K562 (cell line): Measurements from ENCODE around the gene ZACN. TPM values are rescaled to one million over a fixed set of nuclear protein-coding genes. Genes with fewer than 3 reads are reported as not detected.
A peak's percentile ranks its signal among the peaks of the same experiment; 100 is the strongest.

Experiments
- BMI1 ChIP-seq: fragments of 150-350 bp; IDR thresholded peaks from 2 replicates; pipeline ENCODE4 v1.6.1; 2014; ENCODE audit warnings: low read length
- E2F3 ChIP-seq: fragments of 250-450 bp; sonication (Bioruptor Pico); IDR thresholded peaks from 2 replicates; pipeline ENCODE4 v1.4.0; 2020; ENCODE audit warnings: mild to moderate bottlenecking
- ESRRB ChIP-seq: fragments of 250-450 bp; sonication (Bioruptor Pico); IDR thresholded peaks from 2 replicates; pipeline ENCODE4 v1.5.0; 2020; ENCODE audit warnings: mild to moderate bottlenecking, moderate library complexity, borderline replicate concordance
- GABPB2 ChIP-seq: fragments of 250-450 bp; sonication (Bioruptor Pico); conservative IDR thresholded peaks from 2 replicates; pipeline ENCODE4 v1.5.1; 2021; ENCODE audit warnings: mild to moderate bottlenecking
- HDAC8 ChIP-seq: fragments of 450-650 bp; IDR thresholded peaks from 2 replicates; pipeline ENCODE4 v1.6.1; 2016; ENCODE audit warnings: mild to moderate bottlenecking, missing genetic modification characterization, moderate library complexity, missing compliant biosample characterization
- HIVEP1 ChIP-seq: fragments of 250-450 bp; sonication (Bioruptor Pico); IDR thresholded peaks from 2 replicates; pipeline ENCODE4 v1.4.0; 2020; ENCODE audit warnings: mild to moderate bottlenecking
- JUND ChIP-seq, 2 experiments: IDR thresholded peaks; 2 replicates in 1 of 2; 3 replicates in 1 of 2; pipeline ENCODE4 v1.6.1; 2011; ENCODE audit warnings: borderline replicate concordance in 2 of 2, low read depth in 2 of 2, low read length in 2 of 2, improper control_type of control experiment in 1 of 2, missing biosample characterization in 1 of 2, missing genetic modification characterization in 1 of 2, missing genetic modification reagents in 1 of 2
- MEIS2 ChIP-seq: fragments of 450-650 bp; IDR thresholded peaks from 2 replicates; pipeline ENCODE4 v1.6.1; 2014; ENCODE audit warnings: mild to moderate bottlenecking; ENCODE audit not compliant: partially characterized antibody
- MGA ChIP-seq: fragments of 450-650 bp; IDR thresholded peaks from 2 replicates; pipeline ENCODE4 v1.6.1; 2016; ENCODE audit warnings: mild to moderate bottlenecking, moderate library complexity
- MTA3 ChIP-seq: fragments of 450-650 bp; formaldehyde crosslinking; IDR thresholded peaks from 2 replicates; pipeline ENCODE4 v1.6.1; 2017; ENCODE audit warnings: mild to moderate bottlenecking, borderline replicate concordance
- POLR3G ChIP-seq: IDR thresholded peaks from 2 replicates; pipeline ENCODE4 v1.6.1; 2011; ENCODE audit not compliant: insufficient read length, insufficient replicate concordance; ENCODE audit errors: extremely low read depth
- TFAM ChIP-seq: fragments of 250-450 bp; sonication (Bioruptor Pico); conservative IDR thresholded peaks from 2 replicates; pipeline ENCODE4 v1.5.0; 2021; ENCODE audit warnings: mild to moderate bottlenecking, moderate library complexity
- ZNF23 ChIP-seq: fragments of 250-450 bp; sonication (Bioruptor Pico); IDR thresholded peaks from 2 replicates; pipeline ENCODE4 v1.4.0; 2020; ENCODE audit warnings: mild to moderate bottlenecking
- ZNF551 ChIP-seq: fragments of 250-450 bp; sonication (Bioruptor Pico); IDR thresholded peaks from 2 replicates; pipeline ENCODE4 v1.5.0; 2021; ENCODE audit warnings: mild to moderate bottlenecking, moderate library complexity
- ZNF584 ChIP-seq: fragments of 200-800 bp; sonication (Bioruptor generic); IDR thresholded peaks from 2 replicates; pipeline ENCODE4 v1.6.1; 2016; ENCODE audit warnings: low read depth, mild to moderate bottlenecking, missing genetic modification characterization, missing compliant biosample characterization
- ZNF77 ChIP-seq: fragments of 250-450 bp; sonication (Bioruptor Pico); IDR thresholded peaks from 2 replicates; pipeline ENCODE4 v1.5.0; 2020
- polyA plus RNA-seq, 8 experiments: library from polyadenylated mRNA; depleted of rRNA in 4 of 8; stranded (reverse) in 5 of 8; unstranded in 3 of 8; fragments of >200 nt; fragmentation: Nextera tagmentation in 2 of 8; fragmentation: Illumina TruSeq in 1 of 8; extraction: Ambion mirVana in 2 of 8; extraction: Trizol in 1 of 8; gene quantifications; 2 replicates each; pipeline versions ENCODE4 v1.2.1 to v1.2.3, GENCODE V29; 2011 to 2014; ENCODE audit warnings: inconsistent platforms in 1 of 8, missing spikeins in 1 of 8
- total RNA-seq, 7 experiments: library from RNA; depleted of rRNA in 6 of 7; stranded (reverse); fragments of >200 nt in 6 of 7; fragmentation: Illumina TruSeq in 2 of 7; extraction: Trizol in 2 of 7; gene quantifications; 2 replicates each; pipeline versions ENCODE4 v1.2.1 to v1.2.3, GENCODE V29; 2011 to 2021; ENCODE audit warnings: low replicate concordance in 1 of 7

ZACN gene
- total and polyA plus RNA-seq, 9 of the 15 experiments (the other 6 are each of a cell fraction or from before 2014, with no cell fraction given): 0.07 TPM; not detected in 8

DNA sequence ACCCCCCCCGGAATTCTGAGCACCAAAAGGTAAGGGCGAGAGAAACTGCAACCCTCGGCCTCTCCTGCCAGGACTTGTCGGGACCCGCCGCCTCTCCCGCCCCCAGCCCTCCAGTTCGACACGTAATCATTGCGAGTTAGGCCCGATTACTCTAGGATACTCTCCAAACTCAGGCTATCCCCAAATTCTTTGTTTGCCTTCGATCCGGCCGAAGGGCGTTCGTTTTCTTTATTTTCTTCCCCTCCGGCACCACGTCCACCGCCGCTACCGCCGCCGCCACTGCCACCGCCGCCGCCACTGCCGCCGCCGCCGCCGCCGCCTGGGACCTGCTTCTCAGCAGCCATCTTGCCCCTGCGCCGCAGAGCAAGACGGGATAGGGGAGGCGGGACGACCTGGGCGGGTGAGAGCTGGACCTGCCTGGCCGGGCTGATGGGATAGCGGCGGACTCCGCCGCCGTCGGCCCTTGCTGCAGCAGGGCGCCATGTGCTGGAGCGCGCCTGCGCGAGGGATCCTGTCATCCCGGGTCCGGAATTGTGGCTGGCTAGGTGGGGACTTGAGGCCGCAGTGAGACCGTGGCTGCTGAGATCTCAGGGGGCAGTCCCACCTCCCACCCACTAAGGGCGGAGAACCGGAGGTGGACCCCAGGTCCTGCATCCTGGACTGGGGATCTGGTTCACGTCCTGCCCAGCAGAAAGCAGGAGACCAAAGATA, 6.7 kb upstream of the ZACN start, which contains the start of gene SRP68 (continued):
- TF ChIP-seq HIVEP1 (CRISPR knock-in tag) (no peak), JUND (IDR thresholded peaks at IDR 0.05; ENCODE audit: borderline replicate concordance, low read depth, low read length) (peak; percentile 35; the same call in 1 of the 2 replicates), JUND (tag; IDR thresholded peaks at IDR 0.05; ENCODE audit: borderline replicate concordance, low read depth, low read length) (no peak; the same call in 2 of the 3 replicates), GABPB2 (CRISPR knock-in tag) (no peak), ZNF77 (CRISPR knock-in tag) (no peak), HDAC8 (tag) (no peak), TFAM (CRISPR knock-in tag) (no peak), POLR3G (no peak), ZNF551 (no peak), BMI1 (no peak), MGA (peak; percentile 88), ZNF23 (CRISPR knock-in tag) (no peak), E2F3 (CRISPR knock-in tag) (peak; percentile 23; the same call in 1 of the 2 replicates), ZNF584 (0 out of 2 replicates have a peak, but pooled peaks have one; percentile 41), MTA3 (peak; percentile 74; the same call in 1 of the 2 replicates), MEIS2 (peak; percentile 67), ESRRB (CRISPR knock-in tag) (no peak)
